ENCODE measurements around the gene ZNF41. TPM values are rescaled to one million over a fixed set of nuclear protein-coding genes. Genes with fewer than 3 reads are reported as not detected.

ZNF41 gene
- 4.1 and 4.5 TPM in 2 replicates for total RNA-seq

DNA sequence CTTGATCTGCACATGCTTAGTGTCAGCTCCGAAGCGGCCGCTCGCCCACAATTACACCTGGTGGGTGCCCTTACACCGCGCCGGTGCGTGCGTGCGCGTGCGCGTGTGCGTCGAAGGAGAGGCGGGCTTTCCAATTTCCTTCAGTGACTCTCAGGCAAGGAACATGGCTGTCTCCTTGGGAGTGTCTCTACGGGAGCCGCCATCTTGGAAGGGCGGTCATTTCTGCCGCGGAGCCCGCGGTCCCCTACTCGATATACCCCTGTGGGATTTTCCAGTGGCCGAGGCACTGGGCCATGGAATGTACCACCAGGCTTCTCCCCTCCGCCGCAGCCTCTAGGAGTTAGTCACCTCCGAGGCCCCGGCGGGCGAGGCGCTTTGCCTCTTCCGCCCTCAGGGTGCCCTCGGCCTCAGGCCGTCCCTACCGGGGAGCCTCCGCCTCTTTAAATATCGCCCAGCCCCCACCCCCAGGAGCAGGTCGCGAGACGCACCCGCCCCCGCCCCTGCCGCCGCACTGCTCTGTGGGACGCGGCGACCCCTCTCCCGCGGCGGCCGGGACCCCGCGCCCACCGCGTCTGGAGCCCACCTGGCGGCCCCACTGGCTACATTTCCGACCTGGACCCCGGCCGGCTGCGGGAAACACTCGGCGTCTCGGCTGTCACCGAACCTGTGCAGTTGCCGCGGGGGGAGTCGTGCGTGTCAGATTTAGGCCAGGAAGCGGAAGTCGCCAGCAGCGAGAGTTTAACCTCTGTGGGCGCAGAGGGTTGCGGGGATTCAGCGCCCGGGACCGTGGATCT, at the start of gene ZNF41:
Gene ZNF41, minus strand, starts transcription at position 711 of the 794 bp plus-strand sequence. CDS start 15,741 bp downstream, outside the sequence.
- Histone ChIP-seq H3K4me3 (ENCODE audit: low read depth, low read length) (peak within 1 kb of the TSS; percentile 53), H3K36me3 (ENCODE audit: control insufficient read depth, insufficient read depth, low read length) (no peaks in the 10 kb centered on the region), H3K27me3 (ENCODE audit: control insufficient read depth, insufficient read depth, low read length) (no peaks in the 10 kb centered on the region)
- DNase-seq (ENCODE audit: low read depth): peak; percentile 55
- no peak for TF ChIP-seq CTCF (IDR thresholded peaks at IDR 0.05; ENCODE audit: insufficient read depth, low read length, poor library complexity, severe bottlenecking)

DNA sequence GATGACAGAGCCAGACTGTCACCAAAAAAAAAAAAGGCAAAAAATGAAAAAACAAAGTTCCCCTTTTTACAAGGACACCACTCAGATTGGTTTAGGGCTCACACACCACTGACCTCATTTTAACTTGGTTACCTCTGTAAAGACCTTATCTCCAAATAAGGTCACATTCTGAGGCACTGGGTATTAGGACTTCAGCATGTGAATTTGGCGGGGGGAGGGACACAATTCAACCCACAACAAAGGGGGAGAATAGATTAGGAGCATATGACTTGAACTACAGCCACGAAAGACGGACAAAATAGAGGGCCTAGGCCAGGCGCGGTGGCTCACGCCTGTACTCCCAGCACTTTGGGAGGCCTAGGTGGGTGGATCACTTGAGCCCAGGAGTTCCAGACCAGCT, 47.0 kb upstream of the ZNF41 start:
- DNase-seq (ENCODE audit: low read depth): no peak
- no peak overlapping the region for H3K4me3 ChIP-seq (ENCODE audit: low read depth, low read length)
- no peaks in the 10 kb centered on the region for H3K36me3 ChIP-seq (ENCODE audit: control insufficient read depth, insufficient read depth, low read length)
- no peak for TF ChIP-seq CTCF (IDR thresholded peaks at IDR 0.05; ENCODE audit: insufficient read depth, low read length, poor library complexity, severe bottlenecking)
- H3K27me3 ChIP-seq (ENCODE audit: control insufficient read depth, insufficient read depth, low read length): no peaks in the 10 kb centered on the region

GRCh38 chrX:47529548-47529947, 46.5 kb upstream of the ZNF41 start:
- no peak for TF ChIP-seq CTCF (IDR thresholded peaks at IDR 0.05; ENCODE audit: insufficient read depth, low read length, poor library complexity, severe bottlenecking)
- no peak overlapping the region for H3K4me3 ChIP-seq (ENCODE audit: low read depth, low read length)
- no peaks in the 10 kb centered on the region for H3K27me3 ChIP-seq (ENCODE audit: control insufficient read depth, insufficient read depth, low read length)
- no peaks in the 10 kb centered on the region for H3K36me3 ChIP-seq (ENCODE audit: control insufficient read depth, insufficient read depth, low read length)
- no peak for DNase-seq (ENCODE audit: low read depth)

GRCh38 chrX:47523713-47524166, 40.7 kb upstream of the ZNF41 start:
- H3K36me3 ChIP-seq (ENCODE audit: control insufficient read depth, insufficient read depth, low read length): no peaks in the 10 kb centered on the region
- H3K27me3 ChIP-seq (ENCODE audit: control insufficient read depth, insufficient read depth, low read length): no peaks in the 10 kb centered on the region
- no peak for TF ChIP-seq CTCF (IDR thresholded peaks at IDR 0.05; ENCODE audit: insufficient read depth, low read length, poor library complexity, severe bottlenecking)
- no peak for DNase-seq (ENCODE audit: low read depth)
- H3K4me3 ChIP-seq (ENCODE audit: low read depth, low read length): peak overlapping the region; percentile 46

- peak; percentile 62 for TF ChIP-seq CTCF (IDR thresholded peaks at IDR 0.05; ENCODE audit: insufficient read depth, low read length, poor library complexity, severe bottlenecking)
- no peak for DNase-seq (ENCODE audit: low read depth)
- Histone ChIP-seq H3K27me3 (ENCODE audit: control insufficient read depth, insufficient read depth, low read length) (no peaks in the 10 kb centered on the region), H3K36me3 (ENCODE audit: control insufficient read depth, insufficient read depth, low read length) (no peaks in the 10 kb centered on the region), H3K4me3 (ENCODE audit: low read depth, low read length) (peak overlapping the region; percentile 46)
These were observed 40.3 kb upstream of the ZNF41 start for GRCh38 chrX:47523297-47523696.

GRCh38 chrX:47518144-47518543, 35.1 kb upstream of the ZNF41 start:
- Histone ChIP-seq H3K36me3 (ENCODE audit: control insufficient read depth, insufficient read depth, low read length) (no peaks in the 10 kb centered on the region), H3K27me3 (ENCODE audit: control insufficient read depth, insufficient read depth, low read length) (no peaks in the 10 kb centered on the region), H3K4me3 (ENCODE audit: low read depth, low read length) (no peak overlapping the region)
- no peak for DNase-seq (ENCODE audit: low read depth)
- TF ChIP-seq CTCF (IDR thresholded peaks at IDR 0.05; ENCODE audit: insufficient read depth, low read length, poor library complexity, severe bottlenecking): no peak
